Measurements from ENCODE around the gene ILDR1.

GRCh38 chr3:121970047-121970446 is 52.0 kb downstream of the ILDR1 start:
- TF ChIP-seq CTCF (IDR thresholded peaks at IDR 0.05; ENCODE audit: low read length) = no peak
- no peak for TF ChIP-seq EZH2phosphoT487 (IDR thresholded peaks at IDR 0.05; ENCODE audit: low read length)

Measured in MM.1S (cell line).